ENCODE measurements around the gene DNAH11.

GRCh38 chr7:21912931-21913780, 370.3 kb downstream of the DNAH11 start:
- TF ChIP-seq CTCF (conservative IDR thresholded peaks at IDR 0.05 in 1 of 2, IDR thresholded peaks at IDR 0.05 in 1 of 2; ENCODE audit: extremely low read depth in 1 of 2, insufficient read depth in 1 of 2, low read depth in 1 of 2, low read length in 2 of 2) (no peak), EZH2 (IDR thresholded peaks at IDR 0.05; ENCODE audit: borderline replicate concordance, low read length) (no peak)
